Heart left ventricle (tissue), 16 donors: ENCODE data around the gene SVBP. TPM values are rescaled to one million over a fixed set of nuclear protein-coding genes. Genes with fewer than 3 reads are reported as not detected.

Experiments used
- ATAC-seq, 4 donors: fragments of 200-7000 bp; cut with Tn5 transposase; one replicate each; pipeline ENCODE4 v1.9.1; 2020 to 2022; ENCODE audit warnings: moderate library complexity in 4 of 4, mild to moderate bottlenecking in 3 of 4, moderate number of reproducible peaks in 1 of 4
- DNase-seq, 5 donors: peaks; one replicate each; pipeline ENCODE4 v3.0.0-alpha.2; 2020
- H3K27ac ChIP-seq, 12 donors: fragments of 200-600 bp; sonication (generic) in 4 of 12; one replicate each; pipeline versions ENCODE4 v1.5.0 to v1.8.0; 2016 to 2022; ENCODE audit warnings: mild to moderate bottlenecking in 2 of 12
- H3K27me3 ChIP-seq, 9 donors: fragments of 200-600 bp; sonication (generic) in 2 of 9; one replicate each; pipeline versions ENCODE4 v1.5.1 to v1.8.0; 2016 to 2022; ENCODE audit warnings: mild to moderate bottlenecking in 3 of 9
- H3K36me3 ChIP-seq, 9 donors: fragments of 200-600 bp; sonication (generic) in 2 of 9; one replicate each; pipeline versions ENCODE4 v1.5.0 to v1.8.0; 2018 to 2022; ENCODE audit warnings: mild to moderate bottlenecking in 2 of 9
- H3K4me1 ChIP-seq, 12 donors: fragments of 200-600 bp; sonication (generic) in 4 of 12; one replicate each; pipeline versions ENCODE4 v1.5.0 to v1.8.0; 2016 to 2022; ENCODE audit warnings: mild to moderate bottlenecking in 3 of 12
- H3K4me3 ChIP-seq, 12 donors: fragments of 200-600 bp; sonication (generic) in 4 of 12; one replicate each; pipeline versions ENCODE4 v1.5.0 to v1.8.0; 2017 to 2022; ENCODE audit warnings: mild to moderate bottlenecking in 9 of 12, moderate library complexity in 4 of 12
- H3K9me3 ChIP-seq, 12 donors: fragments of 200-600 bp; sonication (generic) in 4 of 12; one replicate each; pipeline versions ENCODE4 v1.5.0 to v1.8.0; 2016 to 2022; ENCODE audit warnings: mild to moderate bottlenecking in 1 of 12
- POLR2A ChIP-seq, 2 donors: fragments of 450-650 bp; IDR thresholded peaks; one replicate each; pipeline ENCODE4 v1.6.1; 2017; ENCODE audit warnings: antibody characterized with exemption in 2 of 2, mild to moderate bottlenecking in 2 of 2, moderate library complexity in 2 of 2
- WGBS, 4 donors: extraction: QIAGEN DNeasy Blood & Tissue Kit in 2 of 4; methylation state at CpG; one replicate each; pipeline versions ENCODE4 v1.1.5 to v1.1.7; 2013 to 2018; 5-methylcytosine and 5-hydroxymethylcytosine counted together
- intact Hi-C, 10 donors: fragments of 100-400 bp; cut with DNase I; formaldehyde crosslinking; loops; one replicate each; pipeline versions ENCODE4 v1.11.1 to v1.14.2; 2022
- polyA plus RNA-seq, 2 donors: library from polyadenylated mRNA; stranded (reverse); fragments of 200-250 nt; gene quantifications; one replicate each; pipeline ENCODE4 v1.2.3, GENCODE V29; 2013
- total RNA-seq, 9 donors: library from RNA; depleted of rRNA in 2 of 9; stranded (reverse); fragments of >200 nt in 2 of 9; fragmentation: NEBNext Ultra II Directional in 3 of 9; extraction: Animal tissue kit (Norgen Biotek cat#: 25700) in 3 of 9; gene quantifications; one replicate each; pipeline versions ENCODE4 v1.1.0 to v1.2.4, GENCODE V29; 2016 to 2023
- TF ChIP-seq, protein P1 (sequence below), 12 donors: fragments of 200-600 bp; sonication (generic) in 4 of 12; IDR thresholded peaks; one replicate each; pipeline versions ENCODE4 v1.5.0 to v1.8.0; 2018 to 2022; ENCODE audit warnings: antibody characterized with exemption in 12 of 12, mild to moderate bottlenecking in 5 of 12
- donor health status: ischemic (EF 13 %, LVEDD 7.1; RV severe dilation, severe dysfunction).
- donor health status: healthy with polysubstance abuse.
- donor health status: DM: no; HTN: yes; CAD: no.
- donor health status: DM: no; HTN: no; CAD: no.
- donor health status: ischemic (EF 25% LVEDD 6.9; RV normal size, moderate dysfunction).
- donor health status: ischemic (EF 25% LVEDD 5.7; RV mildly dilated, moderate dysfunction).
- donor health status: healthy.
- donor health status: DM: yes; HTN: yes; CAD: no.
- donor health status: ischemic (EF 35%, LVEDD 5.7; RV mildly dilated, moderate dysfunction).
- donor health status: nonischemic (EF 11% LVEDD 7.7; RV severe dilation, severe dysfunction).
- donor health status: DM: yes; HTN: yes; CAD: no.
- donor health status: PGD.
- donor health status: ischemic (EF 29% LVEDD 5.4; RV normal size, mild dysfunction).
- donor health status: nonischemic (EF 23%, LVEDD 6.1; RV moderate dilation, normal function).

Gene SVBP
- total and polyA plus RNA-seq, 11 donors: 11.5 to 33.5 (median 16.5) TPM

DNA sequence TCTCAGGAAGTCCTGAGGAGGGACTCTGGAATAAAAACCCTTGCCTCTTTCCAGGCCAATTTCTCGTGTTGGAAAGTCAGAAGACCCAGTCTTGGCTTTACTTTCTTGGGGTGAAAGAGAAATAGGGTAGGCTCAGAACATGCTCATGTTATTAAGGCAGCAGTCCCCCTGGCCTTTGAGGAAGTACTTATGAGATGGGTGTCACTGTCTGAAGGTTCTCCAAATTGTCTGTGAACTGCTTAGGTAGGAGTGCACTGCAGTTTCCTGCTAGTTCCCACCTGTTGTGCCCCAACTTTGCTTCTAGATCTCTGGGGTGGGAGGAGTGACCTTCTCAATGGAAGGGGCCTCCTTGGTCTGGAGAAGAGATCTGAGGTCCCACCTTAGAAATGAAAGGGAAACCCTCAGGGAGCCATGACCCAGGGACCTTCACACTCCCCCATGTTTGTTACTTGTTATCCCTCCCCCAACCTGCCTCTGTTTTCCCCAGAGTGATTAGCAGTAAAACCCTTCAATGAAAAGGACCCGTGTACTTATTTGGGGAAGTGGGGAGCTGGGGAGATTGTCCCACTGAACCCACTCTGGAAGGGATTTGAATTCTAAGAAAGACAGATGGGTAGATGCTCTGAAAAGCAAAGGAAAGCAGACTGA lies 34.9 kb upstream of the SVBP start:
- Histone ChIP-seq H3K4me3 (no peak overlapping the region), H3K27ac (no peak overlapping the region), H3K9me3 (peaks cover 0 to 12% (median 0%) of the 10 kb centered on the region in 12 donors), H3K36me3 (peaks cover 2 to 37% (median 20%) of the 10 kb centered on the region in 9 donors), H3K27me3 (no peaks in the 10 kb centered on the region), H3K4me1 (peaks cover 0 to 19% (median 8%) of the 10 kb centered on the region in 12 donors)
- WGBS, 4 donors: 89 to 95% (median 93%) methylated on average over 2 of the region's 2 CpGs
- ATAC-seq (no peak), DNase-seq (no peak)
- intact Hi-C loops: loop anchor here in 2 of 10 donors (5.0 to 10.0 kb wide), 2 partner anchors 77 to 595 kb away; no protein-coding TSS in a partner anchor
- no peak for TF ChIP-seq POLR2A (IDR thresholded peaks at IDR 0.05)
- TF ChIP-seq, protein P1, sequence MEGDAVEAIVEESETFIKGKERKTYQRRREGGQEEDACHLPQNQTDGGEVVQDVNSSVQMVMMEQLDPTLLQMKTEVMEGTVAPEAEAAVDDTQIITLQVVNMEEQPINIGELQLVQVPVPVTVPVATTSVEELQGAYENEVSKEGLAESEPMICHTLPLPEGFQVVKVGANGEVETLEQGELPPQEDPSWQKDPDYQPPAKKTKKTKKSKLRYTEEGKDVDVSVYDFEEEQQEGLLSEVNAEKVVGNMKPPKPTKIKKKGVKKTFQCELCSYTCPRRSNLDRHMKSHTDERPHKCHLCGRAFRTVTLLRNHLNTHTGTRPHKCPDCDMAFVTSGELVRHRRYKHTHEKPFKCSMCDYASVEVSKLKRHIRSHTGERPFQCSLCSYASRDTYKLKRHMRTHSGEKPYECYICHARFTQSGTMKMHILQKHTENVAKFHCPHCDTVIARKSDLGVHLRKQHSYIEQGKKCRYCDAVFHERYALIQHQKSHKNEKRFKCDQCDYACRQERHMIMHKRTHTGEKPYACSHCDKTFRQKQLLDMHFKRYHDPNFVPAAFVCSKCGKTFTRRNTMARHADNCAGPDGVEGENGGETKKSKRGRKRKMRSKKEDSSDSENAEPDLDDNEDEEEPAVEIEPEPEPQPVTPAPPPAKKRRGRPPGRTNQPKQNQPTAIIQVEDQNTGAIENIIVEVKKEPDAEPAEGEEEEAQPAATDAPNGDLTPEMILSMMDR (IDR thresholded peaks at IDR 0.05): no peak

GRCh38 chr1:42851420-42851819 lies 34.2 kb upstream of the SVBP start:
- Histone ChIP-seq H3K36me3 (peaks cover 2 to 37% (median 20%) of the 10 kb centered on the region in 9 donors), H3K4me3 (no peak overlapping the region), H3K27me3 (no peaks in the 10 kb centered on the region), H3K9me3 (peaks cover 0 to 12% (median 0%) of the 10 kb centered on the region in 12 donors), H3K27ac (no peak overlapping the region), H3K4me1 (peaks cover 0 to 20% (median 9%) of the 10 kb centered on the region in 12 donors)
- TF ChIP-seq, protein P1 (IDR thresholded peaks at IDR 0.05): no peak
- TF ChIP-seq POLR2A (IDR thresholded peaks at IDR 0.05): no peak
- DNase-seq: no peak
- no peak for ATAC-seq
- 97 to 98% (median 98%) methylated on average over 15 of the region's 15 CpGs for WGBS, 4 donors
- intact Hi-C loops: loop anchor here in 2 of 10 donors (5.0 to 10.0 kb wide), 2 partner anchors 77 to 596 kb away; no protein-coding TSS in a partner anchor

GRCh38 chr1:42849944-42850343 lies 32.7 kb upstream of the SVBP start:
- H3K9me3 ChIP-seq: peaks cover 0 to 12% (median 0%) of the 10 kb centered on the region in 12 donors
- WGBS, 4 donors: 93 to 99% (median 95%) methylated on average over 5 of the region's 5 CpGs
- H3K27me3 ChIP-seq: no peaks in the 10 kb centered on the region
- intact Hi-C loops: loop anchor here in 3 of 10 donors (2.0 to 10.0 kb wide), 4 partner anchors 71 to 597 kb away; partner anchors contain the start of genes C1orf50 (in 1 of the 3) and P3H1 (in 1 of the 3)
- H3K27ac ChIP-seq: no peak overlapping the region
- ATAC-seq (no peak), DNase-seq (no peak)
- H3K4me3 ChIP-seq: no peak overlapping the region
- no peak for TF ChIP-seq POLR2A (IDR thresholded peaks at IDR 0.05)
- TF ChIP-seq, protein P1 (IDR thresholded peaks at IDR 0.05): no peak
- H3K36me3 ChIP-seq: peaks cover 2 to 37% (median 20%) of the 10 kb centered on the region in 9 donors
- H3K4me1 ChIP-seq: peaks cover 0 to 26% (median 16%) of the 10 kb centered on the region in 12 donors

DNA sequence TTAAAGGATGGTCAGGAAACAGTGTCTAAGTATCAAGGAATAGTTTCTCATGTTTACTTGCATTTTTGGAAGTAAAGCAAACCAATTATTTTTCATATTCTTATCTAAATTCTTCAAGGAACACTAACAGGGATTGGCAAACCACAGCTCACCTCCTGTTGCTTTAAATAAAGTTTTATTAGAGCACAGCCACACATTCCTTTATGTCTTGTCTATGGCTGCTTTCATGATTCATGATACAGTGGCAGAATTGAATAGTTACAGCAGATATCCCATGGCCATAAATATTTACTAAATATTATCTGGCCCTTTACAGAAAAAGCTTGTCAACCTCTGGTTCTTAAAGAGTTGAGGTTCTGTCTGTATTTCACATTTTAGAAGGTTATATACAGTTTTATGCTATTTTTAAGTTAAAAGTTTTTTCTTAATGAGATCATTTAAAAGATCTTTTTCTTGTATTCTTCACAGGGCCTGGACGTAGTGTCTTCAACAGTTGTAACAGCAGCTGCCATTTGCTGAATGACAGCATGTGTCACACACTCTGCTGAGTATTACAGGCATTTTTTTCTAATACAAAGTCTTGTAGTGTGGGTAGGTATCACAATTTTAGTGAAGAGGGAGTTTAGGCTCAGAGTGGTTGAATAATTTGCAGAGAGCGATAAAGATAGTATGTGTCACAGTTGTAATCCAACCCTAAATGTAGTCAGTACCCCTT lies 31.8 kb upstream of the SVBP start:
- no peaks in the 10 kb centered on the region for H3K27me3 ChIP-seq
- no peak for DNase-seq
- peaks cover 0 to 12% (median 0%) of the 10 kb centered on the region in 12 donors for H3K9me3 ChIP-seq
- intact Hi-C loops: loop anchor here in 1 of 10 donors (2.0 to 5.0 kb wide), 2 partner anchors 70 to 82 kb away; partner anchors contain the start of genes C1orf50 and P3H1
- no peak overlapping the region for H3K4me3 ChIP-seq
- TF ChIP-seq, protein P1 (IDR thresholded peaks at IDR 0.05): no peak
- TF ChIP-seq POLR2A (IDR thresholded peaks at IDR 0.05): no peak
- no peak overlapping the region for H3K27ac ChIP-seq
- no peak for ATAC-seq
- H3K36me3 ChIP-seq: peaks cover 2 to 37% (median 20%) of the 10 kb centered on the region in 9 donors
- WGBS, 4 donors: 90 to 96% (median 93%) methylated on average over 2 of the region's 2 CpGs
- peaks cover 0 to 28% (median 16%) of the 10 kb centered on the region in 12 donors for H3K4me1 ChIP-seq
